Activated CD8-positive, alpha-beta memory T cell treated with anti-CD3 and anti-CD28 coated beads for 4 hours (primary cell): ENCODE measurements around the gene SPATA13.
"Not testable (repeated sequence)": the region's sequence is repeated elsewhere in the genome, so short reads cannot be mapped to it uniquely, and the experiment has no call there.

Source experiments
- DNase-seq, 2 donors: peaks; one replicate each; pipeline ENCODE4 v3.0.0-alpha.2; 2020; ENCODE audit warnings: low read depth in 2 of 2

Gene SPATA13

DNA sequence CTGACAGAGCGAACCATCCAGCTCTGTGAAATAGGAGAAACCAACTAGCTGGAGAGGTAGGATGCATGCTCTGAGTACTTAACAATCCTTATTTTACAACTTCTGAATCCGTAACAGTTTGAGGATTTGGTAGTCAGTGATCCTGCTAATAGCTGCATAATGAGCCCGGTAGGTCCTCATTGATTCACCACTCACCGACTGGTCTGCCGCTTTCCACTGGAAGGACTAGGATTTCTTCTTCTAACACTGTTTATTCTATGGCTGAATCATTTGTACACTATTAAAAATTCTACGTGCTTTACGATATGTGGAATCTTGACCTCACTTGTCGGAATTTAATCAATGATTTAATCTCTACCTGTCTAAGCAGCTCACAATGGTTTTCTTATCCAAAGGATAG, 33.9 kb downstream of the SPATA13 start:
- DNase-seq: no peak

DNA sequence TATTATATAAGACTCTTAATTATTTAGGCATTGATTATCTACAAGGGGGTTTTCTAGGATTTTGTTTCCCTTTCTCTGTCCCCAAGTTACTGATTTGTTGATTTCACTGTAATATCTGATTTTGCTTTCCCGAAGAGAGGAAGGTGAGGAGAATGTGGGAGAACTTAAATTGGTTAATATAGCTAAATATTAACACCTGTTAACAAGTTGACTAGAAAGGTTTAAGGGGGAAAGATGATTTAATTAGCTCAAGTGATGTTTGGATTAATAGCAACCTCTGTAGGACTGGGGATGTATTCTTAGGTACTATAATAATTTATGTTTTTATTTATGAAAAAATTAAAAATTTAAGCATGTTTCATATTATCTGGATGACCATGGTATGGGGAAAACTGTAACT, 35.1 kb downstream of the SPATA13 start:
- DNase-seq: no peak

DNA sequence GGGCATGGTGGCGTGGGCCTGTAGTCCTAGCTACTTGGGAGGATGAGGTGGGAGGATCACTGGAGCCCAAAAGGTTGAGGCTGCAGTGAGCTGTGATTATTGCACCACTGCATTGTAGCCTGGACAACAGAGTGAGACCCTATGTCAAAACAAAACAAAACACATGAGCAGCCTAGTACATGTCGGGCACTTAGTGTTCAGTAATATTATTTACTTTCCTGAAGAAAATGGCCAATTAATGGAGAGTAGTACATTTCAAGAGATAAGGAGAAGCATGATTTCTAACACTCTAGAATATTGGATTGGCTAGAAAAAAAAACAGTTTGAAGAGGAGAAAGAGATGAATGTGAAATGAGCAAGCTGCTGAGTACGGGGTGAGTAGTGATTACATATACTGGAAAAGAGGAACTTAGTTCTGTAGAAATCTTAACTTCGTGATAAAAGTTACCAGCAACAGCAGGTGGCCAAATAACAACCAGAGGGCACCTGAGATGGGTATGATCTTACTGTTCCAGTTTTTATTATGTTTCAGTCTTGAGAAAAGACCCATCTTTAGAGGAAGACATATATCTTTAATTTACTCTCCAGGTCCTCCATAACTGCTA, 36.2 kb downstream of the SPATA13 start:
- no peak for DNase-seq

DNA sequence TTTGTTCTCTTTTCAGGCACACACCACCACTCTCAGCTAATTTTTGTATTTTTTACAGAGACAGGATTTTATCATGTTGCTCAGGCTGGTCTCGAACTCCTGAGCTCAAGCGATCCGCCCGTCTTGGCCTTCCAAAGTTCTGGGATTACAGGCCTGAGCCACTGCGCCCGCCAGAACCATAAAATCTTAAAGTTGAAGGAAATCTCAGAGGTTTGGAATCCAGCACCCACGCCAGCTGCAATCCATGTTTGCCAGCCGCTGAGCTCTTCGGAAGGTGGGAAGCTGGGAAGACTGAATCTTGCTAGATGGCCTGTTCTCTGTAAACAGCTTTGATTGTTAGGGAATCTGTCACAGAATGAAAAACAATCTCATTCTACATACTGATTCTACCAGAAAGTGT, 38.5 kb downstream of the SPATA13 start:
- DNase-seq: no peak

DNA sequence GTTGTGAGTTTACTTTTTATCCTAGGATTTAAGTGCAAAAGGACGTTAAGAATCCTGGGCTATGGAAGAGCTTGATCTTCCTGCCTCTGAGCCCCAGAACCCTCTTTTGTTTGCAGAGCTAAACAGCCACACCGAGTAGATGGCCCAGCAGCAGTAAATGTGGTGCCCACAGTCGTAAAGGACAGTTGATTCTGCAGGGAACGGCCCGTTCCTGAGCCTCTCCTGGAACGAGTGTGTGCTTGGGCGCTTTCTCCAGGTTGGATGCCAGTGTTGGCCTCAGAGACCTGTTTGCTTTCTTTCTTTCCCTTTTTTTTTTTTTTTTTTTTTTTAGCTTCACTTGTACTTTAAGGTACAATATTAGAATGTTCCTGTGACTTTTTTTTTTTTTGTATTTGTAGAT, 41.7 kb downstream of the SPATA13 start:
- DNase-seq: no peak

DNA sequence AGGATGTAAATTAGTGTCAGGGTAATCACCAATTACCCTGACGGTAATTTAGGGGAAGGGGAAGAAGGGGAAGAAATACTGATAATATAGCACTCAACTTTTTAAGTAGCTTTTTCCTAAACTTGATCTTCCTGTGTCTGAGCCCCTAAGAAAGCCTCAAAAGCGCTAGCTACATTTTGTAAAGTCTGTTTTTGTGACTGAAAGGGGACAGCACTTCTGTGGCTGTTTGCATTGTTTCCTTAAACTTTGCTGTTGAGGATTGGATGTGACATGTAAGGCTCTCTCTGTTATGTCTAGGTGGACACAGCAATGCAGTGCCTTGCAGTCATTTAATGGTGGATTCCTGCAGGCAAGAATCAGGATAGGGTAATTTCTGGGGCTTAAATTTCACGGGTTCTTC, 42.8 kb downstream of the SPATA13 start:
- DNase-seq: no peak

GRCh38 chr13:24203811-24204210, 43.3 kb downstream of the SPATA13 start:
- no peak for DNase-seq

DNA sequence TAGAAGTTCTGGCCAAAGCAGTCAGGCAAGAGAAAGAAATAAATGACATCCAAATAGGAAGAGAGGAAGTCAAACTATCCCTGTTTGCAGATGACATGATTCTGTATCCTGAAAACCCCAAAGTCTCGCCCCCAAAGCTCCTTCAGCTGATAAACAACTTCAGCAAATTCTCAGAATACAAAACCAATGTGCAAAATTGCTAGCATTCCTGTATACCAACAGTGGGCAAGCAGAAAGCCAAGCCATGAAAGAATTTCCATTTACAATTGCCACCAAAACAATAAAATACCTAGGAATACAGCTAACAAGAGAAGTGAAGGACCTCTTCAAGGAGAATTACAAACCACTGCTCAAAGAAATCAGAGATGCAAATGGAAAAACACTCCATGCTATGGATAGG, 44.6 kb downstream of the SPATA13 start:
- not testable (repeated sequence) for DNase-seq

GRCh38 chr13:24207841-24208667, 47.5 kb downstream of the SPATA13 start:
- no peak for DNase-seq

DNA sequence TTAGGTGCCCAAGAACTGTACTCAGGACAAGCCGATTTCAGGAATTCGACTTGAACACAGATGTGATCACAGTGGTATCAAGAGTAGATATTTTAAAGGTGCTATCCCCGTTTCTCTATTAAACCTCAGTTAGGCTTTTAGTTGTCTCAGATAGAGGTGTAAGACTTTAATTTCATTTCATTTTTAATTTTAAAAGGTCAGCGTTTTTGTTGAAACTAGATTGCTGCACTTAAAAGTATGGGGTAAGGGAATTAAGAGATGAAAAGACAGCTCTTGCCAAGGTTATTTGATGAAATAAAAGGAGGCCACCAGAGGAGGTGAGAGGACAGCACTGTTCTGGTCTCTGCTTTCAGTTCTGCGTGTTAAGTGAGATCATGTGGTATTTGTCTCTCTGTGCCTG, 48.6 kb downstream of the SPATA13 start:
- DNase-seq: no peak

- DNase-seq: no peak
Measured at GRCh38 chr13:24212254-24212653, 51.7 kb downstream of the SPATA13 start.

DNA sequence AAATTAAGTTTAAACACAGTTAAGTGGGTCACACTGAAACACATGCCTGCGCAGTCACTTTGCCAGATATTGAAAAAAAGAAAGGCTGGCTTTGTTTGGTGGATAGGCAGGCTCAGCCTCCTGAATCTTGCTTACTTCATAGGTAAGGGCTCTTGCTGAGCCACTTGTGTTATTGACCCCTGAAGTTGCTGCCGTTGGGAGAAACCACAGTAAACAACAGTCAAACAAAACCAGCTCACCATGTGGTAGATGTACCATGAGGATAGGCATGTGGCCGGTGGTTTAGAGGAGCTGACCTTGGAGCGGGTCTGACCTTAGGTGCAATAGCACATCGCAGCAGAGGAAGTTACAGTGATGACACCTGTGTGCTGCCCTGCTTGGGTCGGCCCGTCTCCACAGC, 52.2 kb downstream of the SPATA13 start:
- DNase-seq: no peak

GRCh38 chr13:24213932-24214331, 53.4 kb downstream of the SPATA13 start:
- no peak for DNase-seq

GRCh38 chr13:24214528-24214927, 54.0 kb downstream of the SPATA13 start:
- no peak for DNase-seq

DNA sequence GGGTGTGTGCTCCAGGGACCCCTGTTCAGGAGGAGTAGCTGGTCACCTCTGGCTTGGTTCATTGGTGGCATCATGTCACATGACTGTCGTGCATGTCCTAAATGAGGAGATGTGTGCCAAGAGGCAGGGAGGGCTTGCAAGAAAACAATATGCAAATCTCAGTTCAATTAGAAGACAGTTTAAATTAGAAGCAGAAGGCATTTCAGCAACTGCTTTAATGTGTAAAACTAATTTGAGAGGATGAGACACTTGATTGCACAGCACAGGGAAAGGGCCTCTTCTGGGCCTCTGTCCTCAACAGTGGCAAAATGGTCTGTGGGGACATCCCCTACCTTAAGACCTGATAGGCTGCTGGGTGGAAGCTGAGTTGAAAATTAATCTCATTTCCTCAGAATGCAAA, 54.6 kb downstream of the SPATA13 start:
- DNase-seq: no peak

DNA sequence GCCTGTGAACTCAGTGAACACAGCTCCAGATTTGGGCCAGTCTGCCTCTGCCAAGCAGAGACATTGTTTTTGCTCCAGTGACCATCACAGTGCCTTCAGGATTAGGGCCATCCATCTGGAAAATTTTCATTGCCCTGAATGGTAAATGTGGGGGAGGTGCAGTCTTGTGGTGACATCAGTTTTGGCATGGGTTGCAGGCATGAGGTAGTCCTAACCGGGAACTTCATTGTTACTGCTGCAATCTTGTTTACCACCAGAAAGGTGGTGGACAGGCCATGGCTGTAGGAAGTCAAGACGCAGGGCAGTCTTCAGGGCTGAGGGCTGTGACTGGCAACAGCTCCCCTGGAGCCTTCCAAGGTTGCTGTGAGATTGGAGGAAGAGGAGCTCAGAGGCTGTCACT, 55.2 kb downstream of the SPATA13 start:
- no peak for DNase-seq

GRCh38 chr13:24216176-24216575, 55.7 kb downstream of the SPATA13 start:
- DNase-seq: no peak

- DNase-seq: not testable (repeated sequence)
Measured at GRCh38 chr13:24216779-24217178, 56.3 kb downstream of the SPATA13 start.

GRCh38 chr13:24217601-24218281, 57.2 kb downstream of the SPATA13 start:
- no peak for DNase-seq

GRCh38 chr13:24218338-24218737, 57.8 kb downstream of the SPATA13 start:
- no peak for DNase-seq

GRCh38 chr13:24218977-24219376, 58.5 kb downstream of the SPATA13 start:
- no peak for DNase-seq

DNA sequence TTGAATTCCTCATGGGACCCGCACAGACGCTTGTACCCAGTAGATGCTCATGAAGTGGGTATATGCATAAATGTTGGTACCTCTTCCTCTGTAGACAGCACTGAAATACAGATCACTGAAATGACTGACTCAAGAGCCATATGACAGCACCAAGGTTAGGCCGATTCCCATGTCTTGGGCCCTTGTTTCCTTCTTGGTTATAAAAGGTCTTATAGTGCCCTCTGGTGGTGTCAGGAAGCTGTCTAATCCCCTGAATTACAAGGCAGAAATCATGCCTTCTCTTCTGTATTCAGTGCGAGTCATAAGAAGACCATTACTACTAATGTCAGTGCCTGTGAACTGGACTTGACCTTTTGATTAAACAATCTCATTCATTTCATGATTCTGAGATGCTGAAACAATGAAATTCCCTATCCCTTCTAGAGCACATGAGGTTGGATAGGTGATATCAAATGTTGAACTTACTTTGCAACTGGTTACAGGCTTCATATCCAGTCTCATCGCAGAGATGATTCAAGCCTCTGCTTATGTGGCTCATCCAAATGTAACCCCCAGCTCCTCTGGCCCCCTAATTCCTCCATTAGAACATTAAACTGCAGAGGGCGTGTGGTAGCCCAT, 59.7 kb downstream of the SPATA13 start:
- no peak for DNase-seq

DNA sequence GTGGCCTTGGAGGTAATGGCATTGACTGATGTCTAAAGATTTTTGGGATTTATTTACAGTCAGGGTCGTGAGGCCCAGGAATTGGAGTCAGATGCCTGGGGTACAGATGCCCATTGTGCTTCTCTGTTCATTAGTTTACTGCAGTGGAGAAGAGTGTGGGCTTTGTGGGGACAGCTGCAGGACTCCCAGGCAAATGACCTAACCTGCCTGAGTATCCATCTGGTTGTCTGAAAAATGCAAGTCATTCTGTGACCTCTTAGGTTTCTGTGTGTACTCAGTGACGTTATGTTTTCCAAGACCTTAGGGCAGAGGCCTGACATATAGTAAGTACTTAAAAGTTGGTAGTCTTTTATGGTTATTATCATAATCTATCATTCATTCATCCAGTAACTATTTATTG, 60.5 kb downstream of the SPATA13 start:
- no peak for DNase-seq
